Measurements from ENCODE around the gene ANTKMT.
"Not testable (repeated sequence)": the region's sequence is repeated elsewhere in the genome, so short reads cannot be mapped to it uniquely, and the experiment has no call there.

Gene ANTKMT

GRCh38 chr16:712740-713250 lies 8.2 kb upstream of the ANTKMT start:
- not testable (repeated sequence) for H3K4me3 ChIP-seq (ENCODE audit: low read depth, low read length)

- no peak overlapping the region for H3K4me3 ChIP-seq (ENCODE audit: low read depth, low read length)
Measured at GRCh38 chr16:714079-714478, 6.9 kb upstream of the ANTKMT start.

GRCh38 chr16:714558-715476 lies 6.1 kb upstream of the ANTKMT start, which contains the start of gene METRN:
METRN (plus strand) TSS chr16:715118; CDS start chr16:715290, 172 bp downstream.
- peak within 1 kb of the TSS; percentile 18 for H3K4me3 ChIP-seq (ENCODE audit: low read depth, low read length)

- peak overlapping the region; percentile 18 for H3K4me3 ChIP-seq (ENCODE audit: low read depth, low read length)
Measured at GRCh38 chr16:715477-716199, 5.3 kb upstream of the ANTKMT start.

GRCh38 chr16:716200-716568 lies 4.8 kb upstream of the ANTKMT start:
- H3K4me3 ChIP-seq (ENCODE audit: low read depth, low read length): no peak overlapping the region

DNA sequence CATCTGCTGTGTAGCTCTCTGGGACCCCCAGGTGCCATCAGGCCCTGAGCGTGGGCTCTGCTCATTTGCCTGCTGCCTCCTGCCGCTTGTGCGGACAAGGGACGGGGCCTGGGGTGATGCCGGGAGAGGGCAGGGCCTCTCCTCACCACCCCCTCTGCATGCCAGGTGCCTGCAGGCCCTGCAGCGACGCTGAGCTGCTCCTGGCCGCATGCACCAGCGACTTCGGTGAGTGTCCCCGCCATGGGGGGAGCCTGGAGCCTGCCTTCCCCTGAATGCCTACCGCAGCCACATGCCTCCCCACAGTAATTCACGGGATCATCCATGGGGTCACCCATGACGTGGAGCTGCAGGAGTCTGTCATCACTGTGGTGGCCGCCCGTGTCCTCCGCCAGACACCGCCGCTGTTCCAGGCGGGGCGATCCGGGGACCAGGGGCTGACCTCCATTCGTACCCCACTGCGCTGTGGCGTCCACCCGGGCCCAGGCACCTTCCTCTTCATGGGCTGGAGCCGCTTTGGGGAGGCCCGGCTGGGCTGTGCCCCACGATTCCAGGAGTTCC lies 4.1 kb upstream of the ANTKMT start:
- H3K4me3 ChIP-seq (ENCODE audit: low read depth, low read length): no peak overlapping the region

- no peak overlapping the region for H3K4me3 ChIP-seq (ENCODE audit: low read depth, low read length)
Measured at GRCh38 chr16:717450-718245, 3.3 kb upstream of the ANTKMT start.

GRCh38 chr16:718389-718788 lies 2.6 kb upstream of the ANTKMT start:
- no peak overlapping the region for H3K4me3 ChIP-seq (ENCODE audit: low read depth, low read length)

DNA sequence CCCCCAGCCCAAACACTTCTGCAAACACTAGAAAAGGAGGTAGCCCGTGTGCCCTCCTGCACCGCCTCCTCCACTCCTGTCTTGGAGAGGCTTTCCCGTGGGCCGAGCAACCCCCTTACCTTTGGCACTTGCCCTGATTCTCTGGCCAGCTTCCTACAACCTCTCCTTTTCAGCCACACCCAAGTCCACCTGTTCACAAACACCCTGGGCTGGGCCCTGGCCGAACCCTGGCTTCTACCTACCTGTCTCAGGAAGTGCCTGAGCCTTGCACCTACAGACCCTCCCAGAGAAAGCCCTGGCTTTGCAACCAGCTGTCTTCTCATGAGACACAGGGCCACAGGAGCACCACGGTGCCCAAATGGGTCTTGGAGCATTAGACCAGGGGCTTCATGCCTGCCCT lies 2.0 kb upstream of the ANTKMT start:
- no peak overlapping the region for H3K4me3 ChIP-seq (ENCODE audit: low read depth, low read length)

DNA sequence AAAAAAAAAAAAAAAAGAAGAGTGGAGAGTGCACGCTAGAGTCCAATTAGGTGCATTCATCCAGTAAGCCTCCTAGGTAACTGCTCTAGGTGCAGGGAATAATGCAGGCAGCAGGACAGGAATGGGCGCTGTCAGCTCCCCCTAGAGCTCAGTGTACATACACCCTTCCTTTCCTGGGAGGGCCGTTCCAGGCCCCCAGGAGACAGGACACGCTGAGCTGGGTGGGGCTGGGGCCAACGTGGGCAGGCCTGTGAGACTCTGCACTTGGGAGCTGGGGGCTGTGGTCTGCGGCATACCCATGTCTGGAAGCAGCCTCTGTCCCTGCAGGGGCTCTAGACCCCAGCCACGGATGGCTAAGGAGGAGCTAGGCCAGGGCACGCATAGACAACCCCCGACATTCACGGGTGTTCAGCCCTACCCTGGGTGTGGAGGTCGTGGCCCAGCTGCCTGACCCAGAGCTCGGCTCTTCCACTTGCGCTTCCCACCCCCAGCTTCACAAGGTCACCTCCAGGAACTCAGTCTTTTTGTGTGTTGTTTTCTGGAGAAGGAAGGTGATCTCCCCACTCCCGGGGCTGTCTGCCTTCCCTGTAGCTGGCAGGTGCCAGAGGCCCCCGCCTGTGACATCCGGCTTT lies 1.0 kb upstream of the ANTKMT start:
- H3K4me3 ChIP-seq (ENCODE audit: low read depth, low read length): peak overlapping the region; percentile 73

DNA sequence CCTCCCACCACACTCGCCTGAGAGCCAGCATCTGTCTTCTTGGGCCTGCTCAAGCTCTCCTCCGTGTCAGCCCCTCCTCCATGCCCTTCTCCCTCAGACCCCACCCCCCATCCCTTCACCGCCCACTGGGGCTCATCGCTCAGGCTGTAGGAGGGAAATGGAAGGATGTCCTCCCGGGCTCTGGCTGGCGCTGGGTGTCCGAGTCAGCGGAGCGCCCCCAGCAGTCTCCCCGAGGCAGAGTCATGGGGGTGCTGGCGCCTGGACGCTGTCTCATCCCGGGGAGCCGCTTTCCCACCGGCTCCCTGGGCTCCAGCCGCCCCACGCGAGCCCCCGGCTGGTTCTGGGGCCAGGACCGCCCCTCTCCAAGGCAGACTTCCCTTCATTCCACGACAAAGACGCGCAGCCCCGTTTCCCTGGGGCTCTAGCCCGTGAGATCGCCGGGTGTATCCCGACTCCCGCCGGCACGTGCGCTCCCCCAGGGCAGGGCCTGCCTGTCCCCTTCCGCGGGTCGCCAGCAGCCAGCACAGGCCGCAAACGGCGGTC lies 428 bp upstream of the ANTKMT start:
- peak overlapping the region; percentile 73 for H3K4me3 ChIP-seq (ENCODE audit: low read depth, low read length)

- H3K4me3 ChIP-seq (ENCODE audit: low read depth, low read length): no peak overlapping the region
Measured at GRCh38 chr16:721765-722540, 1.0 kb downstream of the ANTKMT start.

DNA sequence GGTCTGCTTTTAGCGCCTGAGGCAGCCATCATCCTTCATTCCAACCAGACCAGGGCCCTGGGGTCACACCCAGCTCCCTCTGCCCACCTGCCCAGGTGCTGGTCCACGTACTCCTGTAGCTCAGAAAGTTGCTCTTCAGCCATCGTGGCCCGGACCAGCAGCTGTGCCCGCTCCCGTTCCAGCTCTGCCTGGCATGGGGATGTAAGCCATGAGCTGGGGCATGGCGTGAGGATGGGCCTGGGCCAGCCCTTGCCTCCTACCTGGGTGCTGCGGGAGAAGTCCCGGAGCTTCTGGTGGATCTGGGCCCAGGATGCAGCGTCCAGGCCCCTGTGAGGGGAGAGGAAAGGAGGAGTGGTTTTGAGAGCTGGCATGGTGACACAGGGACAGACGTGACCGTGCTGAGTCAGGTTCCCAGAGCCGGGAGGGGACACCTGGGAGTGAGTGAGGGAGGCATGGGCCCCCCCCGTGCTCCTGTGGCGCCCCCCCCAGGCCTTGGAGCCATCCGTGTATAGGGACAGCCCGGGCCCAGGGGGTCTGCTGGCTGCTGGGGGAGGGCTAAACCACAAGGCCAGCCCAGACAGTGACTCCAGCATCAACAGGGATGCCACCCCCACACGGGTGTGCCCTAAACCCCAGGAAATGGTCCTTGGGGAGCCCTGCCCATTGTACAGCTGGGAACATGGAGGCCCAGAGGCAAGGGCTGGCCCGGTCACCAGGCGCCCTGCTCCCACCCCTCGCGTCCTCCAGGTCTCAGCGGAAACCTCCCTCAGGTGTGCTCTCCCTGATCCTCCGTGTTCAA lies 2.1 kb downstream of the ANTKMT start:
- H3K4me3 ChIP-seq (ENCODE audit: low read depth, low read length): no peak overlapping the region

GRCh38 chr16:723695-724094 lies 2.7 kb downstream of the ANTKMT start:
- no peak overlapping the region for H3K4me3 ChIP-seq (ENCODE audit: low read depth, low read length)

DNA sequence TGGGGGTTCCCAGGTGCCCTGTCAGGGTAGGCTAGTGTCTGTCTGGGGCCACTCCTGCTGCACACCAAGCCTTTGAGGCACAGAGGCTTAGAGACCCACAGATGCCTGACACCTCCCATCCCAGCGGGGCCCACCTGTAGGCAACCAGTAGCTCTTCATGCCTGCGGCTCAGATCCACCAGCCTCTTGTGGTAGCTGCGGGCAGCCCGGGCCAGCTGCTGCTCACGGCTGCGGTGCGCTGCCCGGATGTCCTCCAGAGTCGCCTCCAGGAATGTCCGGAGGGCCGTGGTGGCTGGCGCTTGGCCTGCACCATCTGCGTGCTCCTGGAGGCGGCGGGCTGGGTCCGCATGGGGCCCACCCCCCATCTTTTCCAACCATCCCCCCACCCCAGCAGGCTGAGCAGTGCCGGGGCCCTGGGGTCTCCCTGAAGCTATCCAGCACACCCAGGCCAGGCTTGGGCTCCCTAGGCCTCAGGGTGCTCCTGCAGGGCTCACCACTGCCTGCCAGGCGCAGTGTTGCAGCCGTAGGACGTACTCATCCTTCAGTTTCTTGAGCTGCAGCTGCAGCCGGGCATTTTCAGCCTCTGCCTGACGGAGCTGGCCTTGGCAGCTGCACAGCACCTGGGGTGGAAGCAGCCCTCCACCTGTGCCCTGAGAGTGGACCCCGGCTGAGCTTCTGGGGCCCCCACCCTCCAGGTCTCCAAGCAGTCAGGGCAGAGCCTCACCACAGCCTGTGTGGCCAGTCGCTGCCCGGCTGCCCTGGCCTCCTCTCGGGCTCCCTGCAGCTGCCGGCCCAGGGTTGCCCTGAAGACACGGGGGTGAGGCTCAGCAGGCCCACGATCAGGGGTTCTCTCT lies 3.5 kb downstream of the ANTKMT start:
- H3K4me3 ChIP-seq (ENCODE audit: low read depth, low read length): no peak overlapping the region

DNA sequence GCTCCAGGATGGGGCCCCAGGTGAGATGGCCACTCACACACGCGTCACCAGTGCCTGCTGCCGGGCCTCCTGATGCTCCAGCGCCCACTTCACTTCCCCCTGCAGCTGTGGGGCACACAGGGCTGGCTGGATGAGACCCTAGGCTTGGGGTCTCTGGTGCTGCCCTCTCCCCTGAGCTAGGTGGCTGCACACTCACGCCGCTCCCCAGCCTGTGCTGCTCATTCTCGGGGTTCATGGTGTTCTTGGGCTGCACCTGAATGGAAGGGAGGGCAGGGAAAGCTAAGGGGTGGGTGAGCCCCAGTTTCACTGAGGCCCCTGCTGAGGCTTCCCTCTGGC lies 4.1 kb downstream of the ANTKMT start:
- H3K4me3 ChIP-seq (ENCODE audit: low read depth, low read length): no peak overlapping the region

GRCh38 chr16:725463-726187 lies 4.7 kb downstream of the ANTKMT start:
- no peak overlapping the region for H3K4me3 ChIP-seq (ENCODE audit: low read depth, low read length)

All from iPS-11a (cell line).